Adipocyte (in vitro differentiated cells): Measurements from ENCODE around the gene INAVA.

Experiments
- DNase-seq: peaks from one replicate; pipeline ENCODE4 v3.0.0-alpha.2; 2015; ENCODE audit warnings: low read depth
- H3K27me3 ChIP-seq: replicated peaks from 2 replicates; pipeline ENCODE4 v1.7.0; 2013; ENCODE audit warnings: mild to moderate bottlenecking, low read length, moderate library complexity; ENCODE audit not compliant: control insufficient read depth, insufficient read depth
- H3K36me3 ChIP-seq: 2 replicates; pipeline ENCODE4 v1.7.0; 2013; ENCODE audit warnings: low read length, mild to moderate bottlenecking, moderate library complexity; ENCODE audit not compliant: control insufficient read depth, insufficient read depth, severe bottlenecking
- H3K4me1 ChIP-seq: 2 replicates; pipeline ENCODE4 v1.7.0; 2013; ENCODE audit warnings: mild to moderate bottlenecking, low read length, moderate library complexity; ENCODE audit not compliant: control insufficient read depth, insufficient read depth
- H3K4me3 ChIP-seq: 2 replicates; pipeline ENCODE4 v1.7.0; 2013; ENCODE audit warnings: mild to moderate bottlenecking, low read length, moderate library complexity
- H3K9ac ChIP-seq: 2 replicates; pipeline ENCODE4 v1.7.0; 2013; ENCODE audit warnings: mild to moderate bottlenecking, low read length, moderate library complexity
- H3K9me3 ChIP-seq: 2 replicates; pipeline ENCODE4 v1.7.0; 2013; ENCODE audit warnings: mild to moderate bottlenecking, low read length, moderate library complexity; ENCODE audit not compliant: control insufficient read depth

The INAVA gene

GRCh38 chr1:200877839-200878551 lies 16.7 kb upstream of the INAVA start:
- Histone ChIP-seq H3K27me3 (peaks cover 62% of the 10 kb centered on the region), H3K4me1 (peaks cover 6% of the 10 kb centered on the region), H3K36me3 (no peaks in the 10 kb centered on the region), H3K9ac (no peak overlapping the region), H3K9me3 (no peaks in the 10 kb centered on the region), H3K4me3 (no peak overlapping the region)
- DNase-seq: no peak

- DNase-seq: no peak
- Histone ChIP-seq H3K9me3 (no peaks in the 10 kb centered on the region), H3K36me3 (no peaks in the 10 kb centered on the region), H3K9ac (no peak overlapping the region), H3K4me1 (no peaks in the 10 kb centered on the region), H3K27me3 (peaks cover 43% of the 10 kb centered on the region), H3K4me3 (no peak overlapping the region)
Measured at GRCh38 chr1:200880212-200880611, 14.5 kb upstream of the INAVA start.

DNA sequence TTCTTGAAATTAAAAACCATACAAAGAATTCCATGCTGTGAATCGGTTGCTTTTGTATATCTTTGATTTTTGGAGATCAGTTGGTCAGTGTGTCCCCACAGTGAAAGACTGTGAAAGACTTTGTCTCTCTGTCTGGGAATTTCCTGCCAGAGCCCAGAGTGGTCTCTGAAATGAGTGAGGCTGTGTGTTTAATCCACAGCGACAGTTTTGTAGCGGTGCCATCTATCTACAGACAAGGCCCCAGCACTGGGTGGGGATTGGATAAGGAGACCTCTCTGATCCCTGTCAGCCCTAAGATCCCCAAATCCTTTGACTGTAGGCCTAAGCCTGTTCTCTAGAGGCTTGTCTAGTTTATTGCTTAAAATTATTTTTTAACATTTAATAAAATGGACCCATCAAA lies 11.6 kb upstream of the INAVA start:
- no peak for DNase-seq
- H3K27me3 ChIP-seq: peaks cover 35% of the 10 kb centered on the region
- H3K4me1 ChIP-seq: no peaks in the 10 kb centered on the region
- H3K9ac ChIP-seq: no peak overlapping the region
- H3K9me3 ChIP-seq: no peaks in the 10 kb centered on the region
- no peaks in the 10 kb centered on the region for H3K36me3 ChIP-seq
- H3K4me3 ChIP-seq: no peak overlapping the region

GRCh38 chr1:200885623-200886402 lies 8.9 kb upstream of the INAVA start:
- H3K36me3 ChIP-seq: no peaks in the 10 kb centered on the region
- H3K9me3 ChIP-seq: no peaks in the 10 kb centered on the region
- peaks cover 49% of the 10 kb centered on the region for H3K27me3 ChIP-seq
- no peaks in the 10 kb centered on the region for H3K4me1 ChIP-seq
- DNase-seq: no peak
- H3K4me3 ChIP-seq: no peak overlapping the region
- no peak overlapping the region for H3K9ac ChIP-seq

DNA sequence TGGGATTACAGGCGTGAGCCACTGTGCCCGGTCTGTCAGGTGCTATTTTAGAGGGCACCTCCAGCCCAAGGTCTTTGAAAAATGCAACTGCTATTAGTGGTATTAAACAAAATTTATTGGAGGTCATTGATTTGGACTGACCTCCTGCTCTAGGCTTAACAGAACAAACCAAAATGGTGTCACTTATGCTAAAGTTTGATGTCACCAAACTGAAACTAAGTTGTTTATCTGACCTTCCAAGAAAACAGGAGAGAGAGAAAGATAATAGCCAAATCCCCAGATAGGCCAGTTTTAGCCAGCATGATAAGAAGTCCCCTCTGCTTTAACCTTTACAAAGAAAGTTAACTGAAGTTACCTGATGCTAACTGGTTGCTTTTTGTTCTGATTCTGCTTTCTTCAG lies 8.1 kb upstream of the INAVA start:
- no peaks in the 10 kb centered on the region for H3K36me3 ChIP-seq
- peaks cover 5% of the 10 kb centered on the region for H3K4me1 ChIP-seq
- H3K9ac ChIP-seq: no peak overlapping the region
- no peak overlapping the region for H3K4me3 ChIP-seq
- H3K9me3 ChIP-seq: no peaks in the 10 kb centered on the region
- H3K27me3 ChIP-seq: peaks cover 52% of the 10 kb centered on the region
- no peak for DNase-seq

- no peak for DNase-seq
- Histone ChIP-seq H3K9me3 (no peaks in the 10 kb centered on the region), H3K9ac (no peak overlapping the region), H3K4me1 (peaks cover 7% of the 10 kb centered on the region), H3K27me3 (peaks cover 56% of the 10 kb centered on the region), H3K4me3 (no peak overlapping the region), H3K36me3 (no peaks in the 10 kb centered on the region)
Measured at GRCh38 chr1:200887036-200887435, 7.7 kb upstream of the INAVA start.

DNA sequence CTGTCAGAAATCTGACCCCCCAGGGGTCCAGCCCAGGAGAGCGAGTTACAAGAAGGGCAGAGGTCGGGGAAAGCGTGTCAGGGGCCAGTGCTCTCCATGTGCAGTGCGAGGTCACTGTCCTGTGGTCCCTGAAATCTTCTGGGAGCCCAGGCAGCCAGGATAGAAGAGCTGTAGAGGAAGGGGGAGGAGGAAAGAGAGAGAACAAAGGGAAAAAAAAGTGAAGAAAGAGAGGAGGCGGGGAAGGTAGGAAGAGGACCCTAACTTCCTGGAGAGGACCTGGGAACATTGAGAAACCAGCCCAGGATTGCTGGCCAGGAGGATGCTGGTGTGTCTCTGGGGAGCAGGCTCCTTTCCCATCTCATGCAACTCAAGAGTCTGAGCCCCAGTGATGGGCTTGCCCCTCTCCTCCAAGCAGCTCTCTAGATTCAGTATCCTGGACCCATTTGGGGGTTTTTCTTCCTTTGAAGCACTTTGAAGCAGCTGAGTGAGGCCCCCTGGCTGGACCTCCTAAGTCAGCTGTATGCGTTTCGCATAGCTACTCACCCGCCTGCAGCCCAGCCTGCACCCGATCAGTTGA lies 6.8 kb upstream of the INAVA start:
- Histone ChIP-seq H3K36me3 (no peaks in the 10 kb centered on the region), H3K27me3 (peaks cover 63% of the 10 kb centered on the region), H3K4me1 (peaks cover 7% of the 10 kb centered on the region), H3K9me3 (no peaks in the 10 kb centered on the region), H3K9ac (no peak overlapping the region), H3K4me3 (no peak overlapping the region)
- DNase-seq: no peak

- H3K9me3 ChIP-seq: no peaks in the 10 kb centered on the region
- H3K4me3 ChIP-seq: no peak overlapping the region
- peaks cover 7% of the 10 kb centered on the region for H3K4me1 ChIP-seq
- DNase-seq: no peak
- H3K27me3 ChIP-seq: peaks cover 67% of the 10 kb centered on the region
- H3K36me3 ChIP-seq: no peaks in the 10 kb centered on the region
- no peak overlapping the region for H3K9ac ChIP-seq
Measured at GRCh38 chr1:200888349-200888838, 6.3 kb upstream of the INAVA start.

DNA sequence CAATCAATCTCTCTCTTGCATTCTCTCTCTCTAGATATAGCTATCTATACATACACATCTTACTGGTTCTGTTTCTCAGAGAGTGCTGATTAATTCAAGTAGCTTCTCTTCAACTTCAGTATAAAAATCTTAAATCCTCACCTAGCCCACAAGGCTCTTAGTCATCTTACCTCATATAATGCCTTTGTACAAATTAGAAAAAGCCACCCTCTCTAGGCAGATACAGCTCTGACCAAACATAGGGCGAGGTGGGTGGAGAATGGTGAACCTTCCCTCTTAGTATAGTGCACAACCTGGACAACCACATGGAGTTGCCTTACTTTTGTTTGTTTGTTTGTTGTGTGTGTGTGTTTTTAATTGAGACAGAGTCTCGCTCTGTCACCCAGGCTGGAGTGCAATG lies 5.1 kb upstream of the INAVA start:
- no peak for DNase-seq
- Histone ChIP-seq H3K36me3 (no peaks in the 10 kb centered on the region), H3K27me3 (peaks cover 73% of the 10 kb centered on the region), H3K9me3 (no peaks in the 10 kb centered on the region), H3K4me1 (peaks cover 7% of the 10 kb centered on the region), H3K4me3 (no peak overlapping the region), H3K9ac (no peak overlapping the region)

DNA sequence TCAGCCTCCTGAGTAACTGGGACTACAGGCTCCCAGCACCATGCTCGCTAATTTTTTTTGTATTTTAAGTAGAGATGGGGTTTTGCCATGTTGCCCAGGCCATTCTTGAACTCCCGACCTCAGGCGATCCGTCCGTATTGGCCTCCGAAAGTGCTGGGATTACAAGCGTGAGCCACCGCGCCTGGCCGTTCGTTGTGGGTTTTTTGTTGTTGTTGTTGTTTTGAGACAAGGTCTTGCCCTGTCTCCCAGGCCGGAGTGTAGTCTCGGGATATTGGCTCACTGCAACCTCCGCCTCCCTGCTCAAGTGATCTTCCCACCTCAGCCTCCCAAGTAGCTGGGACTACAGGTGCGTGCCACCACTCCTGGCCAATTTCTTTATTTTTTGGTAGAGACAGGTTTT lies 4.7 kb upstream of the INAVA start:
- Histone ChIP-seq H3K9me3 (no peaks in the 10 kb centered on the region), H3K4me1 (peaks cover 7% of the 10 kb centered on the region), H3K27me3 (peaks cover 77% of the 10 kb centered on the region), H3K36me3 (no peaks in the 10 kb centered on the region), H3K9ac (no peak overlapping the region), H3K4me3 (no peak overlapping the region)
- no peak for DNase-seq
